Measurements from ENCODE around the gene SIRT3. TPM values are rescaled to one million over a fixed set of nuclear protein-coding genes. Genes with fewer than 3 reads are reported as not detected.
"Not testable (repeated sequence)": the region's sequence is repeated elsewhere in the genome, so short reads cannot be mapped to it uniquely, and the experiment has no call there.

SIRT3 gene
- total RNA-seq, 4 donors from 2014 or later, result 7.2 to 27.9 (median 20.6) TPM

GRCh38 chr11:249062-249461 lies 12.9 kb upstream of the SIRT3 start:
- H3K4me3 ChIP-seq, result no peak overlapping the region
- in situ Hi-C loops (cut with MboI; ENCODE audit: low pct_ligation_motif_present in 1 of 4, low pct_unique_long_range_greater_than_20kb in 1 of 4, low sequenced_read_pairs in 3 of 4), result no loop called here
- no peaks in the 10 kb centered on the region for H3K27me3 ChIP-seq
- intact Hi-C loops (cut with DNase I; ENCODE audit: low total_unique reads), result no loop called here
- DNase-seq, result no peak
- TF ChIP-seq EP300 (IDR thresholded peaks at IDR 0.05; ENCODE audit: low read depth) (no peak), POLR2A (IDR thresholded peaks at IDR 0.05) (no peak)
- H3K27ac ChIP-seq, result no peak overlapping the region
- no peaks in the 10 kb centered on the region for H3K9me3 ChIP-seq
- 85 to 87% methylated on average over 7 to 8 of the region's 8 CpGs for WGBS, 2 donors (ENCODE audit: low coverage in 1 of 2)
- H3K4me1 ChIP-seq, result no peaks in the 10 kb centered on the region
- H3K36me3 ChIP-seq, result peaks cover 0 to 56% (median 23%) of the 10 kb centered on the region in 4 donors

- Histone ChIP-seq H3K27me3 (no peaks in the 10 kb centered on the region), H3K36me3 (peaks cover 0 to 66% (median 32%) of the 10 kb centered on the region in 4 donors), H3K27ac (no peak overlapping the region), H3K4me1 (no peaks in the 10 kb centered on the region), H3K9me3 (no peaks in the 10 kb centered on the region), H3K4me3 (no peak overlapping the region)
- TF ChIP-seq CTCF (IDR thresholded peaks at IDR 0.05) (no peak), POLR2A (IDR thresholded peaks at IDR 0.05) (no peak), POLR2AphosphoS5 (IDR thresholded peaks at IDR 0.05) (no peak), EP300 (IDR thresholded peaks at IDR 0.05; ENCODE audit: low read depth) (no peak)
- in situ Hi-C loops (cut with MboI; ENCODE audit: low pct_ligation_motif_present in 1 of 4, low pct_unique_long_range_greater_than_20kb in 1 of 4, low sequenced_read_pairs in 3 of 4) (no loop called here), intact Hi-C loops (cut with DNase I; ENCODE audit: low total_unique reads) (no loop called here)
- DNase-seq, result no peak
- 95 to 97% methylated on average over 2 of the region's 2 CpGs for WGBS, 2 donors (ENCODE audit: low coverage in 1 of 2)
Observed at GRCh38 chr11:244376-244775, 8.2 kb upstream of the SIRT3 start.

GRCh38 chr11:241634-242033 lies 5.5 kb upstream of the SIRT3 start:
- 90 to 94% methylated on average over 5 of the region's 5 CpGs for WGBS, 2 donors (ENCODE audit: low coverage in 1 of 2)
- no peaks in the 10 kb centered on the region for H3K9me3 ChIP-seq
- no peak for DNase-seq
- peaks cover 0 to 41% (median 18%) of the 10 kb centered on the region in 4 donors for H3K36me3 ChIP-seq
- TF ChIP-seq CTCF (IDR thresholded peaks at IDR 0.05), result no peak
- no peak for TF ChIP-seq POLR2A (IDR thresholded peaks at IDR 0.05)
- TF ChIP-seq POLR2AphosphoS5 (IDR thresholded peaks at IDR 0.05), result no peak
- no peak for TF ChIP-seq EP300 (IDR thresholded peaks at IDR 0.05; ENCODE audit: low read depth)
- intact Hi-C loops (cut with DNase I; ENCODE audit: low total_unique reads), result no loop called here
- H3K4me1 ChIP-seq, result peaks cover 12 to 16% (median 12%) of the 10 kb centered on the region in 4 donors
- no peak overlapping the region for H3K27ac ChIP-seq
- no peak overlapping the region for H3K4me3 ChIP-seq
- H3K27me3 ChIP-seq, result no peaks in the 10 kb centered on the region
- in situ Hi-C loops (cut with MboI; ENCODE audit: low pct_ligation_motif_present in 1 of 4, low pct_unique_long_range_greater_than_20kb in 1 of 4, low sequenced_read_pairs in 3 of 4), result no loop called here

GRCh38 chr11:240315-240714 lies 4.2 kb upstream of the SIRT3 start:
- H3K4me3 ChIP-seq, result no peak overlapping the region
- H3K4me1 ChIP-seq, result peaks cover 15 to 21% (median 15%) of the 10 kb centered on the region in 4 donors
- H3K36me3 ChIP-seq, result peaks cover 0 to 37% (median 12%) of the 10 kb centered on the region in 4 donors
- no peak overlapping the region for H3K27ac ChIP-seq
- DNase-seq, result no peak
- no peaks in the 10 kb centered on the region for H3K27me3 ChIP-seq
- WGBS, 2 donors (ENCODE audit: low coverage in 1 of 2), result 40 to 79% methylated on average over 1 of the region's 1 CpG
- intact Hi-C loops (cut with DNase I; ENCODE audit: low total_unique reads), result no loop called here
- TF ChIP-seq CTCF (IDR thresholded peaks at IDR 0.05) (no peak), POLR2A (IDR thresholded peaks at IDR 0.05) (no peak), EP300 (IDR thresholded peaks at IDR 0.05; ENCODE audit: low read depth) (no peak), POLR2AphosphoS5 (IDR thresholded peaks at IDR 0.05) (no peak)
- in situ Hi-C loops (cut with MboI; ENCODE audit: low pct_ligation_motif_present in 1 of 4, low pct_unique_long_range_greater_than_20kb in 1 of 4, low sequenced_read_pairs in 3 of 4), result no loop called here
- H3K9me3 ChIP-seq, result no peaks in the 10 kb centered on the region

GRCh38 chr11:238346-238745 lies 2.2 kb upstream of the SIRT3 start:
- H3K4me3 ChIP-seq; intact Hi-C loops (cut with DNase I; ENCODE audit: low total_unique reads); H3K27ac ChIP-seq; H3K27me3 ChIP-seq; in situ Hi-C loops (cut with MboI; ENCODE audit: low pct_ligation_motif_present in 1 of 4, low pct_unique_long_range_greater_than_20kb in 1 of 4, low sequenced_read_pairs in 3 of 4); DNase-seq; H3K9me3 ChIP-seq: not testable (repeated sequence)
- peaks cover 0 to 21% (median 3%) of the 10 kb centered on the region in 4 donors for H3K36me3 ChIP-seq
- H3K4me1 ChIP-seq, result peaks cover 17 to 28% (median 19%) of the 10 kb centered on the region in 4 donors
- 88% methylated on average over 7 of the region's 7 CpGs for WGBS, 2 donors (ENCODE audit: low coverage in 1 of 2)

All from transverse colon (tissue), 4 donors.